ENCODE results near the gene KCNH2.
A peak's percentile ranks its signal among the peaks of the same experiment; 100 is the strongest.

Gene KCNH2

DNA sequence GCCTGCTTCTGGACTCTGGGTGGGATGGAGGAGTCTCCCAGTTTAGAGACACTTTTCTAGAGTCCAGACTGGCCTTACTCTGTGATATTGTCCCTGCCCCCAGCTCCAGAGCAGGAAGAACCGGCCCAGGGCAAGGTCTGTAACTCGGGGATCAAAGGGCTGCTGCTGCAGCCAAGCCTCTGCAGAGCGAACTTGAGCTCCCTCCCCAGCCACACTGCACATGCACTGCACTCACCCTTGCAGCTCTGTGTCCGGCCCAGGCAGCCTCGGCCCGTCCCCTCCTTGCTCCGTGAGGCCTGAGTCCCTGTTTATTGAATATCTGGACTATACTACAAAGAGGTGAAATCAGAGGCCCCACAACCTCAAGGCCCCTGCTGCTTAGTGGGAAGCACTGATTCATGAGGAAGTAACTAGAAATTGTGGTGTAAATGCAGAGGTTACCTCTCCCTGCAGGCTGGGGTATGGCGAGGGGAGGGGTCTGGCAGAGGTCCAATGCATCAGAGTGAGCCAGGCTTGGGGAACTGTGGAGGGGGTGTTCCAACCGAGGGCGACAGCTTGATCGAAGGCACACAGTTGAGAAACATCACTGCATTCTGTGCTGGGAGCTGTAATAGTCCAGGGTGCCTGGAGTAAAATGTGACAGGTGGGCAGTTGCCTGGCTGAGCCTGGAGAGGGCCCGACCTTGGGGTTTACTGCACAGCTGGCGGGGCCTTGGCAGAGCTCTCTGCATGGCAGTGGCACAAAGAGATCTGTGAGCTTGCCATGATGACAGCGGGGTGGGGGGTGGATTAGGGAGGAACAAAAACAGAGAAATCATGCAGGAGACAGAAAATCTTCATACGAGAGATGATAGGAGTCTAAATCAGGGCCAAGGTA is 76.7 kb downstream of the KCNH2 start:
- no peak overlapping the region for H3K4me3 ChIP-seq (ENCODE audit: insufficient read depth, low read length, poor library complexity, severe bottlenecking)
- no peaks in the 10 kb centered on the region for H3K36me3 ChIP-seq (ENCODE audit: low read length)
- TF ChIP-seq, protein P1, sequence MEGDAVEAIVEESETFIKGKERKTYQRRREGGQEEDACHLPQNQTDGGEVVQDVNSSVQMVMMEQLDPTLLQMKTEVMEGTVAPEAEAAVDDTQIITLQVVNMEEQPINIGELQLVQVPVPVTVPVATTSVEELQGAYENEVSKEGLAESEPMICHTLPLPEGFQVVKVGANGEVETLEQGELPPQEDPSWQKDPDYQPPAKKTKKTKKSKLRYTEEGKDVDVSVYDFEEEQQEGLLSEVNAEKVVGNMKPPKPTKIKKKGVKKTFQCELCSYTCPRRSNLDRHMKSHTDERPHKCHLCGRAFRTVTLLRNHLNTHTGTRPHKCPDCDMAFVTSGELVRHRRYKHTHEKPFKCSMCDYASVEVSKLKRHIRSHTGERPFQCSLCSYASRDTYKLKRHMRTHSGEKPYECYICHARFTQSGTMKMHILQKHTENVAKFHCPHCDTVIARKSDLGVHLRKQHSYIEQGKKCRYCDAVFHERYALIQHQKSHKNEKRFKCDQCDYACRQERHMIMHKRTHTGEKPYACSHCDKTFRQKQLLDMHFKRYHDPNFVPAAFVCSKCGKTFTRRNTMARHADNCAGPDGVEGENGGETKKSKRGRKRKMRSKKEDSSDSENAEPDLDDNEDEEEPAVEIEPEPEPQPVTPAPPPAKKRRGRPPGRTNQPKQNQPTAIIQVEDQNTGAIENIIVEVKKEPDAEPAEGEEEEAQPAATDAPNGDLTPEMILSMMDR (IDR thresholded peaks at IDR 0.05; ENCODE audit: insufficient read depth, low read length, poor library complexity, severe bottlenecking), result no peak
- TF ChIP-seq EZH2phosphoT487 (conservative IDR thresholded peaks at IDR 0.05; ENCODE audit: low read length), result no peak
- no peaks in the 10 kb centered on the region for H3K27me3 ChIP-seq (ENCODE audit: low read length)
- H4K20me1 ChIP-seq (ENCODE audit: low read depth, low read length), result no peaks in the 10 kb centered on the region
- no peak overlapping the region for H3K4me2 ChIP-seq (ENCODE audit: low read depth, low read length, poor library complexity, severe bottlenecking)
- no peaks in the 10 kb centered on the region for H3F3A ChIP-seq (ENCODE audit: insufficient read depth)
- H3K27ac ChIP-seq (ENCODE audit: low read depth, low read length), result no peak overlapping the region
- H2AFZ ChIP-seq (ENCODE audit: low read depth, low read length, severe bottlenecking), result no peak overlapping the region
- H3K79me2 ChIP-seq (ENCODE audit: insufficient read depth, low read length), result no peaks in the 10 kb centered on the region
- no peak overlapping the region for H3K9ac ChIP-seq (ENCODE audit: low read length)
- H3K9me2 ChIP-seq (replicated peaks; ENCODE audit: insufficient read depth, low read length), result no peaks in the 10 kb centered on the region
- no peaks in the 10 kb centered on the region for H3K9me3 ChIP-seq (ENCODE audit: insufficient read depth, low read length)

DNA sequence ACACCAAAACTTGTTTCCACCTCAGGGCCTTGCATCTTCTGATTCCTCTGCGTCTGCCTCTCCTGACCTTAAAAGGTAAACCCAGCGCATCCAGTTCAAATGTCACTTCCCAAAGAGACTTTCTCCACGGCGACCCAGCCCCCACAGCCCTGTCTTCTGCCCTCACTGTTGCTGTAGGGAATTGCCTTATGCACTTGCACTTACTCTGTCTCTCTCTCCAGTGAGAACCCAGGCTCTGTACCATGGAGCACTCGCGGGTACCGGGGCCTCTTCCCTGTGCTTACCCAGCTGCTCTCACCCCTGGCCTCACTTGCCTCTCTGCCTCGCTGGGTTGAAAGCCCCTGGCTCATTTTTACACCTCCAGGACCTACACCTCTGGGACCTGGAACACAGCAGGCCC is 77.4 kb downstream of the KCNH2 start:
- TF ChIP-seq EZH2phosphoT487 (conservative IDR thresholded peaks at IDR 0.05; ENCODE audit: low read length), result no peak
- TF ChIP-seq, protein P1 (IDR thresholded peaks at IDR 0.05; ENCODE audit: insufficient read depth, low read length, poor library complexity, severe bottlenecking), result no peak
- H3F3A ChIP-seq (ENCODE audit: insufficient read depth), result no peaks in the 10 kb centered on the region
- no peak overlapping the region for H3K4me3 ChIP-seq (ENCODE audit: insufficient read depth, low read length, poor library complexity, severe bottlenecking)
- H3K36me3 ChIP-seq (ENCODE audit: low read length), result no peaks in the 10 kb centered on the region
- H3K9ac ChIP-seq (ENCODE audit: low read length), result no peak overlapping the region
- no peak overlapping the region for H3K4me2 ChIP-seq (ENCODE audit: low read depth, low read length, poor library complexity, severe bottlenecking)
- no peaks in the 10 kb centered on the region for H3K9me2 ChIP-seq (replicated peaks; ENCODE audit: insufficient read depth, low read length)
- H3K9me3 ChIP-seq (ENCODE audit: insufficient read depth, low read length), result no peaks in the 10 kb centered on the region
- no peak overlapping the region for H2AFZ ChIP-seq (ENCODE audit: low read depth, low read length, severe bottlenecking)
- H3K79me2 ChIP-seq (ENCODE audit: insufficient read depth, low read length), result no peaks in the 10 kb centered on the region
- no peaks in the 10 kb centered on the region for H3K27me3 ChIP-seq (ENCODE audit: low read length)
- no peaks in the 10 kb centered on the region for H4K20me1 ChIP-seq (ENCODE audit: low read depth, low read length)
- H3K27ac ChIP-seq (ENCODE audit: low read depth, low read length), result no peak overlapping the region

DNA sequence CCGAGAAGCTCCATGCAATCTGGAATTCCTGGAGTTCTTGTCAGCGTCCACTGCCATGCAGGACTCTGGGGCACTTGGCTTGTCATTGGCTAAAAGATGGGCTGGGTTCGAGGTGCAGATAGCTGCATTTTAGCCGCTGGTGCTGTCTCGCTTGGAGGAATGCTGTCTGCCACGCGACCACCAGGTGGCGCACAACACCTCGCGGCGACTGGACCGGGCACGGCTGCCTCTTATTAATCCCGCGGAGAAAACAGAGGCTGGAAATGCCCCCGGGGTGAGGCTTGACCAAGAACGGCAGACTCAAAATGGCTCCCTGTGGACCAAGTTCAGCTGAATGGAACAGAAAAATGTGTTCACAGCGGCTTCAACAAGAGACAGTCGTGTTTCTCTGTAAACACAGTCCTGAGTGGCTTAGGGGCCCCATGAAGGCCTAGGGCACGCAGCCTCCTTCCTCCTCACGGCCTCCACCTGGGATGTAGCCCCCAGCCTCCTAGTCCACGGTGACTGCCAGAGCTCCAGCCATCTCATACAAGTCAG is 79.6 kb downstream of the KCNH2 start:
- TF ChIP-seq, protein P1 (IDR thresholded peaks at IDR 0.05; ENCODE audit: insufficient read depth, low read length, poor library complexity, severe bottlenecking), result peak; percentile 86
- no peak for TF ChIP-seq EZH2phosphoT487 (conservative IDR thresholded peaks at IDR 0.05; ENCODE audit: low read length)
- H4K20me1 ChIP-seq (ENCODE audit: low read depth, low read length), result no peaks in the 10 kb centered on the region
- H3K4me2 ChIP-seq (ENCODE audit: low read depth, low read length, poor library complexity, severe bottlenecking), result peak overlapping the region; percentile 46
- H3K79me2 ChIP-seq (ENCODE audit: insufficient read depth, low read length), result no peaks in the 10 kb centered on the region
- H2AFZ ChIP-seq (ENCODE audit: low read depth, low read length, severe bottlenecking), result no peak overlapping the region
- H3K9me3 ChIP-seq (ENCODE audit: insufficient read depth, low read length), result no peaks in the 10 kb centered on the region
- no peaks in the 10 kb centered on the region for H3K27me3 ChIP-seq (ENCODE audit: low read length)
- no peak overlapping the region for H3K9ac ChIP-seq (ENCODE audit: low read length)
- no peaks in the 10 kb centered on the region for H3F3A ChIP-seq (ENCODE audit: insufficient read depth)
- H3K36me3 ChIP-seq (ENCODE audit: low read length), result no peaks in the 10 kb centered on the region
- no peaks in the 10 kb centered on the region for H3K9me2 ChIP-seq (replicated peaks; ENCODE audit: insufficient read depth, low read length)
- H3K4me3 ChIP-seq (ENCODE audit: insufficient read depth, low read length, poor library complexity, severe bottlenecking), result no peak overlapping the region
- no peak overlapping the region for H3K27ac ChIP-seq (ENCODE audit: low read depth, low read length)

Data from SU-DHL-6 (cell line).